H9 (cell line): ENCODE data around the gene RFNG. TPM values are rescaled to one million over a fixed set of nuclear protein-coding genes. Genes with fewer than 3 reads are reported as not detected.

ENCODE experiments used
- DNase-seq: peaks from one replicate; pipeline ENCODE4 v3.0.0-alpha.2; 2017
- H2AFZ ChIP-seq: one replicate; pipeline ENCODE4 v1.6.1; 2013; ENCODE audit warnings: mild to moderate bottlenecking, low read length, control low read depth, moderate library complexity
- H2AK5ac ChIP-seq: 2 replicates; pipeline ENCODE4 v1.6.1; 2013; ENCODE audit warnings: low read length, control low read depth, mixed read lengths; ENCODE audit not compliant: insufficient read length
- H2BK120ac ChIP-seq: one replicate; pipeline ENCODE4 v1.6.1; 2013; ENCODE audit warnings: low read depth, mild to moderate bottlenecking, low read length, control low read depth, inconsistent platforms; ENCODE audit not compliant: poor library complexity, severe bottlenecking
- H2BK12ac ChIP-seq: 2 replicates; pipeline ENCODE4 v1.6.1; 2013; ENCODE audit warnings: low read length, control low read depth, mixed read lengths, low read depth; ENCODE audit not compliant: insufficient read length
- H2BK15ac ChIP-seq: 2 replicates; pipeline ENCODE4 v1.6.1; 2013; ENCODE audit warnings: low read depth, low read length, control low read depth
- H2BK20ac ChIP-seq: one replicate; pipeline ENCODE4 v1.6.1; 2013; ENCODE audit warnings: low read depth, mild to moderate bottlenecking, low read length, control low read depth, inconsistent platforms; ENCODE audit not compliant: poor library complexity, severe bottlenecking
- H2BK5ac ChIP-seq: 2 replicates; pipeline ENCODE4 v1.6.1; 2013; ENCODE audit warnings: low read length, control low read depth, mixed read lengths; ENCODE audit not compliant: insufficient read length
- H3K14ac ChIP-seq: 2 replicates; pipeline ENCODE4 v1.6.1; 2013; ENCODE audit warnings: low read length, control low read depth; ENCODE audit not compliant: insufficient read depth
- H3K18ac ChIP-seq: 2 replicates; pipeline ENCODE4 v1.6.1; 2013; ENCODE audit warnings: low read depth, mild to moderate bottlenecking, mixed read lengths, low read length, control low read depth; ENCODE audit not compliant: insufficient read length
- H3K23ac ChIP-seq: 2 replicates; pipeline ENCODE4 v1.6.1; 2013; ENCODE audit warnings: low read length, control low read depth, mixed read lengths, low read depth; ENCODE audit not compliant: insufficient read length
- H3K23me2 ChIP-seq: 2 replicates; pipeline ENCODE4 v1.6.1; 2013; ENCODE audit warnings: low read depth, mild to moderate bottlenecking, mixed read lengths, low read length, control low read depth; ENCODE audit not compliant: insufficient read length, poor library complexity, severe bottlenecking
- H3K27ac ChIP-seq: 2 replicates; pipeline ENCODE4 v1.5.1; 2013; ENCODE audit warnings: low read length, control low read depth, mixed read lengths, low read depth; ENCODE audit not compliant: insufficient read length
- H3K27me3 ChIP-seq: 2 replicates; pipeline ENCODE4 v1.6.1; 2013; ENCODE audit warnings: low read length, control low read depth, inconsistent platforms; ENCODE audit not compliant: insufficient read depth
- H3K4ac ChIP-seq: 2 replicates; pipeline ENCODE4 v1.6.1; 2013; ENCODE audit warnings: low read depth, mild to moderate bottlenecking, control low read depth, inconsistent platforms, low read length, moderate library complexity
- H3K4me1 ChIP-seq: 2 replicates; pipeline ENCODE4 v1.6.1; 2013; ENCODE audit warnings: low read length, control low read depth, inconsistent platforms; ENCODE audit not compliant: insufficient read depth
- H3K4me2 ChIP-seq: 2 replicates; pipeline ENCODE4 v1.6.1; 2013; ENCODE audit warnings: low read length, control low read depth, mixed read lengths; ENCODE audit not compliant: insufficient read length, insufficient read depth
- H3K56ac ChIP-seq: 2 replicates; pipeline ENCODE4 v1.6.1; 2013; ENCODE audit warnings: low read depth, mild to moderate bottlenecking, mixed read lengths, low read length, control low read depth; ENCODE audit not compliant: insufficient read length
- H3K79me1 ChIP-seq: 2 replicates; pipeline ENCODE4 v1.6.1; 2013; ENCODE audit warnings: low read depth, mild to moderate bottlenecking, moderate library complexity, low read length, control low read depth, inconsistent platforms; ENCODE audit not compliant: insufficient read depth, poor library complexity, severe bottlenecking
- H3K79me2 ChIP-seq: 2 replicates; pipeline ENCODE4 v1.6.1; 2013; ENCODE audit warnings: low read length, control low read depth, inconsistent platforms; ENCODE audit not compliant: insufficient read depth
- H3K9ac ChIP-seq: 2 replicates; pipeline ENCODE4 v1.6.1; 2013; ENCODE audit warnings: low read length, control low read depth, mixed read lengths; ENCODE audit not compliant: insufficient read length; ENCODE audit errors: extremely low read depth
- H3K9me3 ChIP-seq: one replicate; pipeline ENCODE4 v1.6.1; 2013; ENCODE audit warnings: low read depth, low read length, inconsistent platforms; ENCODE audit not compliant: control insufficient read depth
- H3T11ph ChIP-seq: one replicate; pipeline ENCODE4 v1.6.1; 2013; ENCODE audit warnings: mild to moderate bottlenecking, low read length, control low read depth, inconsistent platforms
- H4K20me1 ChIP-seq: one replicate; pipeline ENCODE4 v1.6.1; 2013; ENCODE audit not compliant: control insufficient read depth, insufficient read length, insufficient read depth
- H4K5ac ChIP-seq: 2 replicates; pipeline ENCODE4 v1.6.1; 2013; ENCODE audit warnings: low read depth, mild to moderate bottlenecking, mixed read lengths, low read length, control low read depth; ENCODE audit not compliant: insufficient read length
- H4K8ac ChIP-seq: replicated peaks from 2 replicates; pipeline ENCODE4 v1.6.1; 2013; ENCODE audit warnings: low read length, control low read depth, mixed read lengths, low read depth; ENCODE audit not compliant: insufficient read length
- H4K91ac ChIP-seq: 2 replicates; pipeline ENCODE4 v1.6.1; 2013; ENCODE audit warnings: low read depth, mild to moderate bottlenecking, moderate library complexity, mixed read lengths, low read length, control low read depth; ENCODE audit not compliant: insufficient read length
- H3K27ac Mint-ChIP-seq, 3 experiments: 2 replicates in 2 of 3; 3 replicates in 1 of 3; pipeline ENCODE4 v1.8.0; 2020 to 2021; ENCODE audit warnings: mixed read lengths in 3 of 3, mild to moderate bottlenecking in 1 of 3, moderate library complexity in 1 of 3
- H3K27me3 Mint-ChIP-seq: 2 replicates; pipeline ENCODE4 v1.8.0; 2021; ENCODE audit warnings: low read depth, mild to moderate bottlenecking, moderate library complexity, mixed read lengths
- H3K36me3 Mint-ChIP-seq, 3 experiments: 2 replicates in 2 of 3; 3 replicates in 1 of 3; pipeline ENCODE4 v1.8.0; 2020 to 2021; ENCODE audit warnings: low read depth in 3 of 3, mixed read lengths in 3 of 3; ENCODE audit not compliant: insufficient read depth in 1 of 3
- H3K4me1 Mint-ChIP-seq, 2 experiments: 2 replicates each; pipeline ENCODE4 v1.8.0; 2020; ENCODE audit warnings: mixed read lengths in 2 of 2
- H3K4me3 Mint-ChIP-seq, 2 experiments: 2 replicates in 1 of 2; 3 replicates in 1 of 2; pipeline ENCODE4 v1.8.0; 2020 to 2021; ENCODE audit warnings: mild to moderate bottlenecking in 2 of 2, mixed read lengths in 2 of 2, moderate library complexity in 1 of 2
- H3K9me3 Mint-ChIP-seq, 2 experiments: 2 replicates in 1 of 2; 3 replicates in 1 of 2; pipeline ENCODE4 v1.8.0; 2020; ENCODE audit warnings: mild to moderate bottlenecking in 2 of 2, mixed read lengths in 2 of 2, moderate library complexity in 1 of 2
- WGBS: extraction: QIAGEN DNeasy Blood & Tissue Kit; methylation state at CpG from one replicate; pipeline ENCODE4 v1.1.7; 2013; ENCODE audit warnings: missing lambda C conversion rate, low lambda C conversion rate, mixed read lengths; ENCODE audit not compliant: insufficient read length; ENCODE audit errors: extremely low coverage; 5-methylcytosine and 5-hydroxymethylcytosine counted together
- total RNA-seq: library from RNA; stranded (reverse); gene quantifications from 2 replicates; pipeline ENCODE4 v1.2.1, GENCODE V29; 2021
- TF ChIP-seq, protein P1 (sequence below): fragments of 200-600 bp; sonication (generic); conservative IDR thresholded peaks from 3 replicates; pipeline ENCODE4 v1.8.0; 2021; ENCODE audit warnings: antibody characterized with exemption, mild to moderate bottlenecking

The RFNG gene
- total RNA-seq, 1 experiment from 2014 or later: 34.0 TPM

- no peak overlapping the region for H3K56ac ChIP-seq
- no peak for DNase-seq
- no peak overlapping the region for H2BK120ac ChIP-seq
- no peaks in the 10 kb centered on the region for H3K4me1 ChIP-seq
- H2BK20ac ChIP-seq: no peak overlapping the region
- no peak overlapping the region for H2BK15ac ChIP-seq
- no peak overlapping the region for H3K4me2 ChIP-seq
- H3K27ac ChIP-seq: no peak overlapping the region
- no peak overlapping the region for H3K4ac ChIP-seq
- H2AK5ac ChIP-seq: no peak overlapping the region
- no peak overlapping the region for H2BK12ac ChIP-seq
- no peaks in the 10 kb centered on the region for H3K79me1 ChIP-seq
- H2AFZ ChIP-seq: no peak overlapping the region
- no peaks in the 10 kb centered on the region for H3K27me3 Mint-ChIP-seq
- no peak overlapping the region for H4K5ac ChIP-seq
- TF ChIP-seq, protein P1, sequence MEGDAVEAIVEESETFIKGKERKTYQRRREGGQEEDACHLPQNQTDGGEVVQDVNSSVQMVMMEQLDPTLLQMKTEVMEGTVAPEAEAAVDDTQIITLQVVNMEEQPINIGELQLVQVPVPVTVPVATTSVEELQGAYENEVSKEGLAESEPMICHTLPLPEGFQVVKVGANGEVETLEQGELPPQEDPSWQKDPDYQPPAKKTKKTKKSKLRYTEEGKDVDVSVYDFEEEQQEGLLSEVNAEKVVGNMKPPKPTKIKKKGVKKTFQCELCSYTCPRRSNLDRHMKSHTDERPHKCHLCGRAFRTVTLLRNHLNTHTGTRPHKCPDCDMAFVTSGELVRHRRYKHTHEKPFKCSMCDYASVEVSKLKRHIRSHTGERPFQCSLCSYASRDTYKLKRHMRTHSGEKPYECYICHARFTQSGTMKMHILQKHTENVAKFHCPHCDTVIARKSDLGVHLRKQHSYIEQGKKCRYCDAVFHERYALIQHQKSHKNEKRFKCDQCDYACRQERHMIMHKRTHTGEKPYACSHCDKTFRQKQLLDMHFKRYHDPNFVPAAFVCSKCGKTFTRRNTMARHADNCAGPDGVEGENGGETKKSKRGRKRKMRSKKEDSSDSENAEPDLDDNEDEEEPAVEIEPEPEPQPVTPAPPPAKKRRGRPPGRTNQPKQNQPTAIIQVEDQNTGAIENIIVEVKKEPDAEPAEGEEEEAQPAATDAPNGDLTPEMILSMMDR: no peak
- no peaks in the 10 kb centered on the region for H4K20me1 ChIP-seq
- no peak overlapping the region for H3K18ac ChIP-seq
- H3K23me2 ChIP-seq: no peaks in the 10 kb centered on the region
- no peaks in the 10 kb centered on the region for H3K27me3 ChIP-seq
- H3K23ac ChIP-seq: no peak overlapping the region
- no peak overlapping the region for H3T11ph ChIP-seq
- no peak overlapping the region for H3K9ac ChIP-seq
- WGBS: no CpG with 5 or more reads among the region's 7 CpGs
- H3K36me3 Mint-ChIP-seq: peaks cover 0 to 9% (median 9%) of the 10 kb centered on the region in 3 experiments; a peak in 6 of 7 replicates
- no peak overlapping the region for H4K8ac ChIP-seq
- H3K79me2 ChIP-seq: no peaks in the 10 kb centered on the region
- H2BK5ac ChIP-seq: no peak overlapping the region
- peaks cover 7 to 11% of the 10 kb centered on the region in 2 experiments for H3K4me1 Mint-ChIP-seq
- H4K91ac ChIP-seq: no peak overlapping the region
- no peak overlapping the region for H3K14ac ChIP-seq
- H3K9me3 Mint-ChIP-seq: no peaks in the 10 kb centered on the region
- H3K9me3 ChIP-seq: no peaks in the 10 kb centered on the region
- H3K27ac Mint-ChIP-seq: no peak overlapping the region
- H3K4me3 Mint-ChIP-seq: no peak overlapping the region
Measured at GRCh38 chr17:81998212-81998611, 53.4 kb downstream of the RFNG start.

Other genes starting within 250 kb of the RFNG start
- gene GCGR, start 247.7 kb downstream of the RFNG start, total RNA-seq: 0.24 and 0.26 TPM in 2 replicates
- gene MCRIP1, start 218.5 kb downstream of the RFNG start, total RNA-seq: 117 and 118 TPM in 2 replicates
- gene PPP1R27, start 216.8 kb downstream of the RFNG start, total RNA-seq: 0.15 and 0.22 TPM in 2 replicates
- 364 and 366 TPM in 2 replicates for gene P4HB, start 191.3 kb downstream of the RFNG start, total RNA-seq
- 247 and 255 TPM in 2 replicates for gene ARHGDIA, start 180.5 kb downstream of the RFNG start, total RNA-seq
- 212 and 219 TPM in 2 replicates for gene ALYREF, start 160.2 kb downstream of the RFNG start, total RNA-seq
- 197 and 208 TPM in 2 replicates for gene ANAPC11, start 160.1 kb downstream of the RFNG start, total RNA-seq
- 2.1 and 2.4 TPM in 2 replicates for gene NPB, start 149.6 kb downstream of the RFNG start, total RNA-seq
- 24.5 and 24.9 TPM in 2 replicates for gene PCYT2, start 140.4 kb downstream of the RFNG start, total RNA-seq
- gene SIRT7, start 133.6 kb downstream of the RFNG start, total RNA-seq: 28.7 and 29.7 TPM in 2 replicates
- 31.4 and 33.7 TPM in 2 replicates for gene MAFG, start 124.1 kb downstream of the RFNG start, total RNA-seq
- gene PYCR1, start 114.5 kb downstream of the RFNG start, total RNA-seq: 111 and 116 TPM in 2 replicates
- gene MYADML2, start 104.6 kb downstream of the RFNG start, total RNA-seq: 0.13 and 0.22 TPM in 2 replicates
- gene NOTUM, start 90.6 kb downstream of the RFNG start, total RNA-seq: 2.0 and 2.1 TPM in 2 replicates
- gene ASPSCR1, start 74.2 kb downstream of the RFNG start, total RNA-seq: 50.9 and 53.1 TPM in 2 replicates
- 77.9 and 82.8 TPM in 2 replicates for gene CENPX, start 28.9 kb downstream of the RFNG start, total RNA-seq
- gene LRRC45, start 28.5 kb downstream of the RFNG start, total RNA-seq: 28.7 and 30.6 TPM in 2 replicates
- gene RAC3, start 20.1 kb downstream of the RFNG start, total RNA-seq: 84.8 and 85.8 TPM in 2 replicates
- 90.6 and 93.6 TPM in 2 replicates for gene DCXR, start 14.1 kb downstream of the RFNG start, total RNA-seq
- gene GPS1, start 87 bp upstream of the RFNG start, total RNA-seq: 164 TPM in 2 replicates
- gene DUS1L, start 14.0 kb upstream of the RFNG start, total RNA-seq: 103 and 104 TPM in 2 replicates
- gene FASN, start 46.4 kb upstream of the RFNG start, total RNA-seq: 420 and 433 TPM in 2 replicates
- 11.0 and 14.6 TPM in 2 replicates for gene CCDC57, start 161.0 kb upstream of the RFNG start, total RNA-seq
- 26.0 and 28.4 TPM in 2 replicates for gene SLC16A3, start 177.2 kb upstream of the RFNG start, total RNA-seq
- 137 and 144 TPM in 2 replicates for gene CSNK1D, start 221.9 kb upstream of the RFNG start, total RNA-seq